NCI-H2081 (cell line): ENCODE results near the gene DRD1.
A peak's percentile ranks its signal among the peaks of the same experiment; 100 is the strongest.

ENCODE experiments used
- DNase-seq, 2 experiments: peaks; one replicate each; lab custom pipeline; 2025; lab: John Stamatoyannopoulos, UW

The DRD1 gene

DNA sequence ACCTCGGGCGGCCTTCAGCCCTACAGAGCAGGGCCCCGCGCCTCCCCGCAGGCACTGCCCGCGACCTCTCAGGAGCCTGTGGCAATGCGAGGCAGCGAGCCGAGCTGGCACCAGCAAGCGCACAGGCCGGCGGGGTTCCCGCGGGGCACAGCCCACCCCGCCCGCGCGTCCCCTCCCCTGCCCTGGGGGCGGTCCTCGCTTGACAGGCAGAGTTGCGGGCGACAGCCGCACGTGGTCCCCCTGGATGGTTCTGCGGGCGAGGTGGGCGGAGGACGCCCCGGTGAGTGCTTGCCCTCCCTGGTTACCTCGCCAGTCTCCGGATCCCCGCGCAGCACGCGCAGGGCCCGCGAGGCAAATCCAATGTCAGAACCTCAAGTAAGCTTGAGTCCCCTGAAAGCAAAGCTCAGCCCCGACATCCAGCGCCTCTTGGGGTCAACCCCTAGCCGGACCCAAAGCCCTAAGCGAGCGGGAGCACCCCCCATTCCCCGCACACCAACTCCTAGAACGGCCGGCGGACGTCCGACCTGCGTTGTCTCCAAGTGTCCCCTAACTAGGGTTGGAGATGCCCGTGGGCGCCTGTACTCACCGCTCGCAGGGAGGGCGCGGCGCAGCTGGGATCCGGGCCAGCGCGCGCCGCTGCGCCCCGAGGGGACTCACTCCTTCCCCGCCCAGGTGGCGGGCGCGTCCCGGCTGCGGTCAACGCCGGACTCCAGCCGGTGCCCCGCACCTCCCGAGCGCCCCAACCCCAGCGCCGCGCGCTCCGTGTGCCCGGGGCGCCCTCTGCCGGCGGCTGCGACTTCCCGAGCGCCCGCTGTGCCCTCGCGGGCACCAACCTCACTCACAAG, at the start of gene DRD1:
DRD1 (minus strand) TSS at position 123 of the 845 bp plus-strand sequence. CDS start 1,083 bp downstream, outside the sequence.
- DNase-seq = peak; percentile 5 to 23

DNA sequence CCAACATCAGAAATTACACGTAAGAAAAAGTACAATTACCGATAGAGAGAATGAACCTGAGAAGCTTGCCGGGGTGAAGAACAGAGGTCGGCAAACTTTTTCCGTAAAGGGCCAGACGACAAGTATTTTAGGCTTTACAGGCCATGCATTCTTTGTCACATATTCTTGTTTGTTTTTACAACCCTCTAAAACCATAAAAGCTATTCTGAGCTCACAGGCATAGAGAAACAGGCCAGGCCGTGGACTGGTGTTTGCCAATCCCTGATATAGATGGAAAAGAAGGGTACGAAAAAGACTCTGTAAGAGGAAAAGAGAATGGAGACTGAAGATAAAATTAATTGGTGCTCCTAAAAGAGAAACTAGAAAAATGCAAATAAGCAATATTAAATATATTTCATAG, 49.7 kb upstream of the DRD1 start:
- DNase-seq = no peak

DNA sequence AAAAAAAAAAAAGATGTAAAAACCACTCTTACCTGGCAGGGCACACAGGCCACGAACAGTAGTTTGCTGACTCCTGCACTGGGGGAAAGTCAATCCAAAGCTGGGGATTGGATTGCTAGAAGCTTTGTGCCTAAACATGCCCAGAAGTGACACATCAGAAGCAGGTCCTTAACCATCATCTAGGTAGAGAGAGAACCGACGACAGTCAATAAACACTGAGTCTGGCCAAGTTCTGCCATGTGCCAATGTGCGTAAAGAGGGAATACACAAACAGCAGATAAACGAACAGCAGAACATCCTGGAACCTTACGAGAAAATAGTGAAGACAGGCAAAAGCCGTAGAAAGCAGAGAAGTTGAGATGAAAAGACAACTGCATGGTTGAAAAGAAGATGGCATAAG, 49.3 kb upstream of the DRD1 start:
- no peak for DNase-seq

DNA sequence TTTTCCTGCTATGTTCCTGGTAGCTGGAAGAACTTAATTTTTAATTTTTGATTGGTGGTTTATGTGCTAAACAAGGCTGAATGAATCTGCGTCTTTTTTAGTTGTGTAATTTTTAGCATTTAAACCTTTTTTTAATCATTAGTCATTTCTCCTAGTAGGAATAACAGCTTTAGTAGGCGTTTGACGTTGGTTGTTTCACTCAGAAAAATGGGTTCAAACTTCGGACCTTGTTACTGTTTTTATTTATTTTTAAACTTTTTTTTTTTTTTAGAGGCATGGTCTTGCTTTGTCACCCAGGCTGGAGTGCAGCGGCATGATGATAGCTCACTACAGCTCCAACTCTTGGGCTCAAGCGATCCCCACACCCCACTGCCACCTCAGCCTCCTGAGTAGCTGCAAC, 47.2 kb upstream of the DRD1 start:
- no peak for DNase-seq

DNA sequence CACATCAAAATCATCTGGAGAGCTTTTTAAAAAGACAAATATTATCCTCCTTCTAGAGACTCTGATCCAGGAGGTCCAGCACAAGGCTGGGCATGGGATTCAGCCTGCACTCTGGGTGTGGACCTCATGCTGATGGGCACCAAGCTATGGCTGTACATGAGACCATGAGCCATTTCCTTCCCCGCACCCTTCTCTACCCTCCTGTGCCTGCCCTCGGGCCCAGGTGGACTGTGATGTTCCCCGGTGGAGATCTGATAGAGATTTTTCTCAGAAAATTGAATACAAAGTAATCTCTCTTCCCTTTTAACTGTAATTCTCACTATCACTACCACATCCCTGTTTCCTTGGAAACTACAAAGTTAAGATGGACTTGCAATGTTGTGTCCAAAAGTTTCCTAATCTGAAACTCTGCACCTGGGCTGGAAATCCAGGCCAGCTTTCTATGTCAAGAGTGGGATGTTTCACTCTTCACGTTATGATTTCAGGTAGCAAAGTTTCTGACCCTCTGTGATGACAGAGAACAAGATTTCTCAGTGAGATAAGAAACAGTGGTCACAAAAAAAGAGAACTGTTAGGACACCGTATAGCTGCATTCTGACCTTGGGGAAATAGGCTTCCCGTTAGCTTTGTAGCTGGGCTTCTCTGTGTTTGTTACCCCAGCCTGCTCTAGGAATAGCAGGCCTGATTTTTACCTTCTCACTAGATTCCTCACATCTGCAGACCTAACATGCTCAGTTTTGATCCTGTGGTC, 45.9 kb upstream of the DRD1 start:
- DNase-seq = no peak

DNA sequence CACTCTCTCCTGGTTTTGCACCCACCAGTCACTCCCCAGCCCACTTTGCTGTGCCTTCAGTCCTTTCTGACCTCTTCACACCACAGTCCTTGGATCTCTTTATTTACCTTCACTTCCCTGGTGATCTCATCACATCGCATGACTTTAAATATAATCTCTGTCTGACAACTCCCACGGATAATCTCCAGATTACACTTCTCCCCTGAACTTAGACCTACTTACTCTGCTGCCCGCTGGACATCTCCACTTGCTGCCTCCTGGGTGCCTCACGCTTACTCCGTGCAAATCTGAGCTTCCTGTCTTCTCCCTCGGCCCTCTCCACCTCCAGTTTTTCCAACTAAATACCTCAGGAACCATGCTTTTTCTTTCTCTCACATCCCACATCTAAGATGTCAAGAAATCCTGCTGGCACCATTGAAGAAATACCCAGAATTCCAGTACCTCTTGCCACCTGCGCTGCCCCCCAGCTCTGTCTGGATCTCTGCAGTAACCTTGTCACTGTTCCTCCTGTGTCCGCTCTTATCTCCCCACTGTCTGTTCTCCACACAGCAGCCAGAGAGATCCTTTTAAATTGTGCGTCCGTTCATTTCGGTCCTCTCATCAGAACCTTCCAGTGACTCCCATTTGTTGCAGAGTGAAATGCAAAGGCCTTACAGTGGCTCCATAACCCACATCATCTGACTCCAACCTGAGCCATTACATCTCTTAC, 43.7 kb upstream of the DRD1 start:
- no peak for DNase-seq

DNA sequence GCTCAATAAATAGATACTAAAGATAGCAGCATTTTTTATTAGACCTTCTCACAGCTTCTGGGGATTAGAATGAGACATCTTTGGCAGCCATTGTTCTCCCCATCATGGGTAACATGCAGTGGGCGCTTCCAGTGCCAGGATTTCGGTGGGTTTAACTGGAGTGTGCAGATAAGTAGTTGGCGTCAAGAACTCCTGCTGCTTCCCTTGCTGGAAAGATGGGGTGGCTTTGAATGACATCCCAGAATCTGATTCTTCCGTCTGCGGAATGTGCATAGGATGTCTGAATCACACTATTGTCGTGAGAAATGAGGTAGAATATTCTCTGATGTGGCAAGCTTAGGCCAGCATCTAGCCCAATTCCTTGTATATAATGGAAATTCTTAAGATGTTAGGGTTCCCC, 41.6 kb upstream of the DRD1 start:
- no peak for DNase-seq

DNA sequence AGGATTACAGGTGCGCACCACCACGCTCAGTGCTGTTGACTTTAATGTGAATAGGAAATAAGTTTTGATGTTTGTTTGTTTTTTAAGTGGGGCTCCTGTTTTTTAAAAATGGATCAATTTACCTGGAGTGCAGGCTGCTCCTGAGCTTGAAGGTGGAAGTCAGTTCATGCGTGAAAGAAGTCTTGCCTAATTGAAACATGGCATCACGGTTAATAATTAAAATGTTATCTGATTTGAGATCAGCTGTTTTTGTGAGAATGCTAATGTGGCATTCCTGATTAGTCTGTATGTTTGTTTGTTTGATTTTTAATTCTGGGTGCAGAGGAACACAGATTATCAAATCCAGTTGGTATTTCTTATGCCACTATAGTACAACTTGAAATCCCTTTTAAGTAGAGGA, 40.8 kb upstream of the DRD1 start:
- DNase-seq = no peak

DNA sequence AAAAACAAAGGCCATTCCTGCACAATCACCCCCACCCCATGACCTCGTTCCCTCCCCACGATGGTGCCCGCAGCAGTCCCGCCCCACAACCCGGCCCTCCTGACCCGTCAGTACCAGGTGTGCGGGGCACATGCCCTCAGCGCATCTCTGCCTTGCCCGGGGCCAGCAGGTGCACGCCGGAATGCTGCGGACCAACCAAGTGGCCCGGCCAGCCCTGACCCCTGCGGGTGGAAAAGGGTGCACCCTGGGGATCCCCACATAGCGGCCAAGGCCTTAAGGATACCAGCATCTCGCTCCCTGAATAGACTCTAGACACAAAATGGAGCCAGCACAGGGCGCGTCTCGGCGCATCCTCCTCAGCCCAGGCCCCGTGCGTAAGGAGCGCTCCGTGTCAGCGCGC, 40.3 kb upstream of the DRD1 start:
- no peak for DNase-seq

DNA sequence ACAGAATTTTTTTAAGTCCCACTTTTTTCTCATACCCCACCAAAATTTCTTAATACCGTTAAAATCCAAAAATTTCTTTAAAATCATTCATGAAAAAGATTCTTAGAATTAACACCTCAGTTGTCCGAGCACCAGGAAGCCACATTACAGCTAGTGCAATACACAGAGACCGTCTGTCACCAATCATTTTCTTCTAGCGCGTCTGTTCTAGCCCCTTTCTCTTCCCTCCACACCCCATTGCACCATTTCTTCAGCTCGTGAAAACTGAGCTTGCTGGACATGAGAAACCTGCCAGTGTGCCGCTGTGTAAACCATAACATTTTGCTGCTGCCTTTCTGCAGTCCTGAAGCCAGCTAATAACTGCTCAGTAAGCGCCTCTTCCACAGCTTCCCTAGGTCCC, 39.4 kb upstream of the DRD1 start:
- no peak for DNase-seq

DNA sequence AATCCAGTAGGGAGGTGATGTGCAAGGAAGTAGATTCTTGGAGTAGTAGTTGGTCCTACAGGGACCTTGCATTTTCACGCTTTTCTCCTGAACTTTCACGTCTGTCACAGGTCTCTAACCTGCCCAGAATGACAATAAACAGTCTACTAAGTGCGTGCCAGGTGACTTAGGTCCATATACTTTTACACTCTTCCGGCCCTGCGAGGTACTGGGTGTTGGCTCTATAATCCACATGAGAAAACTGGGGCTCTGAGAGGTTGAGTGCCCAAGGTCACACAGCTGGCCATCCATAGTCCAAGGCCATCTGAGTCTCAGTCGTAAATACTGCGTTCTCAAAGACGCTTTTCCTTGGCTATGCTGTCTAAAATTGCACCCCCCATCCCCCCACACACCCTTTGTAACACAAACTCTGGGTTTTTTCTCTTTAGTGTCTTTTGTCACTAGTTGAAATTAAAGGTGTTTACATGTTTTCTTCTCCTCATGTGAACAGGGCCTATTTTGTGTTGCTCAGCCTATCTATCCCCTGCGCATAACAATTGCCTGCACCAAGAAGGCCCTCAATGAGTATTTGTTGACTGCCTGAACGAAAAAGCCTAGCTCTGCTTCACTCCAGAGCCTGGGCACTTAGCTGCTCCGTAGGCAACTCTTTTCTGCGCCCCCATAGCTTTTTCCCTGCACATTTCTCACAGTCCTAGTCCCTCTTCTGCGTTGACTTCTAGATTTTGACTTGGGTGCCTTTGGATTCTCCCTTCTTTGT, 35.3 kb upstream of the DRD1 start:
- DNase-seq = no peak

DNA sequence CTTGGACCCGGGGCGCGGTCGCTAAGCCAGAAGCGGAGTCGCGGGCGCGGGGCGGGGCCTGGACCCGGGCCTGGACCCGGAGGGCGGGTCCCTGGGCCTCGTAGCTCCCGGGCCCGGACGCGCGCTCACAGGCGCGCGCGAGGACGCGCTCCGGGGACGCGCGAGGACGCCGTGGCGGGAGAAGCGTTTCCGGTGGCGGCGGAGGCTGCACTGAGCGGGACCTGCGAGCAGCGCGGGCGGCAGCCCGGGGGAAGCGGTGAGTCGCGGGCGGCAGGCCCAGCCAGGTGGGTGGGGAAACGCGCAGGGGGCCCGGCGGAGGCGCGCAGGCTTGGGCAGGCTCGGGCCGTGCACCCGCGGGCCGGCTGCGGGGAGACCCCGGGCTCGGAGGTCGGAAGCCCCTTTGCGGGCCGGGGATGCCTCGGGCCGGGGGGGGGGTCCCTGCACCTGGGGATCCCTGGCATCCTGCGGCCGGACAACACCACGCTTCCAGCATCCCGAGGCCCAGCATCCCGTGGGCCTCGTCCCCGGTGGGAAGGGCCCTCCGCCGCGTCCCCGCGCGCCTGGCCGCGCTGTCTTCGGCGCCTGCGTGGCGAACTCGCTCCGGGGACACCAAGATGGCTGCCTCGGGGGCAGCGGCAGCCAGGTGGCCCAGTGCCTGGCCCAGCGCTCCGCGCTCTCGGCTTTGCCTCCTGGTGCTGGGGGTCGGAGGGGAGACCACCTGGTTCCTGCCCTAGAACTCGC, 34.6 kb upstream of the DRD1 start, which contains the start of gene SFXN1:
SFXN1 (plus strand) TSS at position 177 of the 741 bp plus-strand sequence. CDS start 13,544 bp downstream, outside the sequence.
- peak; percentile 81 to 88 for DNase-seq

DNA sequence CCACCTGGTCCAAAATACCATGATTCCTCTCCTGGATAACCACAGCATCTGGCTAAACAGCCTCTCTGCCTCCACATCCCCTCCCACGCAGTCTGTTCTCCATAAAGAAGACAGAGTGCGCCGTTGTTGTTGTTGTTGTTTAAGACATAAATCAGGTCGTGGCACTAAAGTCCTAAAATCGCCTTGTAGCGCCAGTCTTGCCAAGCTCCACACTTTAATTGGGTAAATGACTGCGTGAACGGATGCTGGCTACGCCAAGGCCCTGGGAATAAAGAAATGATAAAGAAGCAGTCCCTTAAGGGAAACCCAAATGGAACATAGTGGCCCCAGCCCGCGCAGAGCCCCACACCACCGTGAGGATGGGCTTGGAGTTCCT, 34.0 kb upstream of the DRD1 start:
- no peak for DNase-seq

DNA sequence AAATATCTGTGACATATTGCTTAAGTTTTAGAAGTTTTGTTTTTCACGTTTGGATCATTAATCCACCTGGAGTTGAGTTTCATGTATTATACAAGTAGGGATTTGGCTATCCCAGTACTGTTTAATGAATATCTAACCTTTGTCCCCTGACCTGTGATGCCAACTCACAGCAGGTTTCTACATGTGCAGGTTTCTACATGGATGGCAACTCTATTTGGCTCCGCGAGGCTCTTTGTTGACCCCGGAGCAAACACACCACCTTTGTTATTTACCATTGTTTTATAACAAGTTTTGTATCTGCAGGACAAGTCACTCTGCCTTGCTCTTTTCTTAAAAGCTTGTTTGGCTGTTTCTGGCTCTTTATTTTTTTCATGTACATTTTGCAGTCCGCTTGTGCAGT, 33.5 kb upstream of the DRD1 start:
- DNase-seq = no peak

DNA sequence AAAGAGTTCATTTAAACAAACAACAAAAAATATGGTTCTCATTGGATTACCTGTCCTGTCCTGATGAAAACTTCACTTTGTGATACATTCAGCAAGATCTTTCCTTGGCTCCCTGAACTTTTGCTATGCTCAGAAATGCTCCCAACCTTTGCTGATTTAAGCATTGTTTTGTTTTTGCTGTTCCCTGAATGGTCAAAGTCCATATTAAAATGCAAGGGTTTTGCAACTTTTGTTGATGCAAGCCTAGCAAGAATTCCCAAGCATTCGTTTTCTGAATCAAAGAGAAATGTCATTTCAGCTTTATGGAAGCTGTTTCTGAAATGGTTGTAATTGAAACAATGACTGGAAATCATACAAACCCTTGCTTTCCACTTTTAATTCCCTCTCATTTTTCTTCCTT, 31.3 kb upstream of the DRD1 start:
- no peak for DNase-seq

DNA sequence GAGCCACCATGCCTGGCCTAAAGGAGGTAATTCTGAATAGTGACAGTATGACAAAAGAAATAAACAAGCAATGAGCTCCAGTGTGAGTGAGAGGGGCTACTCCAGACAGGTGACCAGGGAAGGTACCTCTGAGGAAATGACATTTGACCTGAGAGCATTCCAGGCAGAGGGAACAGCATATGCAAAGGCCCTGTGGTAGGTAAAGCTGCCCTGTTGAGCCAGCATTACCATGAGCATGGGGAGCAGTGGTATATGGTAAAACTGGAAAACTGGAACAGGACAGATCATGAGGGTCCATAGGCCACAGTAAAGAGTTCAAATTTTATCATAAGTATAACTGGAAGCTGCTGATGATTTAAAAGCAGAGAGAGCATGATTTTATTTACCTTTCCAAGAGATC, 28.4 kb upstream of the DRD1 start:
- no peak for DNase-seq

DNA sequence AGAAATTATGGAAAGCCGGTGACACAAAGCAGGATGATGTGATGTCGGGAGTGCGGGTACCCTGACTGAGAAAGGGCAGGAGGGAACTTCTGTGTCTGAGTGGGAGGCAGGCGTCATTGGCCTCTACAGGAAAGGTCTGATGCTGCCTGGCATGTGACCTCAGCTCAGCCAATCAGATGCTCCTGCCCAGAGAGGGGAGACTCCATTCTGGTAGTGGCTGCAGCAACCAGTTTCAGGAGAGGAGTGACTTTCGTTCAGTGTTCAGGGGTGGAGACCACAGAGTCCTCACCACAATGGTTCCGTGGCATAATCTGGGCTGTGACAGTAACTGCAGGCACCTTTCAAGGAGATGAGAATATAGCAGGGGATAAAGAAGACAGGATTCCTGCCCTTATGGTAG, 27.6 kb upstream of the DRD1 start:
- no peak for DNase-seq

DNA sequence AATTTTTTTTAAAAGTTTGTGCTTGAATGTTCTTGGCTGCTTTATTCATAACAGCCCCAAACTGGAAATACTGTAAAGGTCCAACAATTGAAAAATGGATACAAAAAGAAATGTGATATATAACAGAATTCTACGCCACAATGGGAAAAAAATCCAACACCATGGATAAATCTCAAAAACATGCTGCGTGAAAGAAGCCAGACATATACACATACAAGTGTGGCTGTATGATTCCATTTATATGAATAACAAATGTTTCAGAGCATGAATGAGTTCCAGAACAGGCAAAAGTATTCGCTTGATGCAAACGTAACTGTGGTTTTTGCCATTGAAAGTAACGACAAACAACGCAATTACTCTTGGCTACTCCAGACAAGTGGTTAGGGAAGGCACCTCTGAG, 27.2 kb upstream of the DRD1 start:
- no peak for DNase-seq

DNA sequence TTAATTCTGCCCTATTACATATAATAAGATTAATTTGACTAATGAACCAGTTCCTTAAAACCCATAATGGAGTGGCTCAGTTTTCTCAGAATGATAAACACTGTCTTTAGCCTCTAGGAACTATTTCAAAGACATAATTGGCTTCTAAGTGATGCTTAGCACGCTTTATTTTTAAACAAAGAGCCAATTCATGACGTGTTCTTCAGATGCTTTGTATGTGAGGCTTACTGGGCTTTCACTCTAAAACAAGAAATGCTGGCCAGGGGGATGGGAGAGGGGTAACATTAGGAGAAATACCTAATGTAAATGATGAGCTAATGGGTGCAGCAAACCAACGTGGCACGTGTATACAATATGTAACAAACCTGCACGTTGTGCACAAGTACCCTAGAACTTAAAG, 26.8 kb upstream of the DRD1 start:
- DNase-seq = no peak

DNA sequence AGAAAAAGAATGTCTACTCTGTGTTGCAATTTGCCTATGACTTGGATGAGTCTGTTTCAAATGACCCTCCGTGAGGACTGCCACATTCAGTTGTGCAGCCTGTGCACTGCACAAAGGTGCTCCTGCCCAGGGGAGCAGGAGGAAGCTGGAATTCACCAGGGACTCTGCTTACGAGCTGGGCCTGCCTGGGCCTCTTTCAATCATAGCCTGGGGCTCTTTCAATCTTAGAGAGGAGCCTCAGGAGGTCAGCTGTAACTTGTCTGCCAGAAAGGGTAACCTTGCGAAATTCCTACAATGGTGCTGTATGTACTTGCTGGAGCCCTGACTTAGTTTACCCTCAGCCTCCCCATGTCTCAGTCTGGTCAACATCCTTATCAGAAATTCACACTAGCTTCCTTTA, 25.9 kb upstream of the DRD1 start:
- DNase-seq = no peak

DNA sequence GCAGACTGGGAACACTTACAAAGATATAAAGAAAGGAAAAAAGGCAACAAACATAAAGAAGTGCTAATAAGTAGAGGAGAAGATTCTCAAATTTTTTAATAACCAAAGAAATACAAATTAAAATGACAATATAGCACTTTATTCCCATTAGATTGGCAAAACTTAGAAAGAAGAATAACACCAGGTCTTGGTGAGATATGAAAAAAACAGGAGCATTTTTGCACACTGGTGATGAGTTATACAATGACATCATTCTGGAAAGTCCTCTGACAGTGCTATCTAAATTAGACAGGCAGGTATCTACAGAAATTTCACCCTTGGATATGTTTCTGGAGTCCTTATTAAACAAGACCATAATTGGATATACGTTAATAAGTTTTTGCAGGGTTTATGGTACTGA, 24.9 kb upstream of the DRD1 start:
- no peak for DNase-seq
